AG10803 (cell line): ENCODE results near the gene RGS19.

Experiments
- DNase-seq: peaks from one replicate; pipeline ENCODE4 v3.0.0; 2010; ENCODE audit warnings: low read depth
- H3K4me3 ChIP-seq: 2 replicates; pipeline ENCODE4 v1.5.1; 2011; ENCODE audit warnings: mild to moderate bottlenecking, low read length, control low read depth
- CTCF ChIP-seq: conservative IDR thresholded peaks from 2 replicates; pipeline ENCODE4 v1.5.1; 2011; ENCODE audit warnings: mild to moderate bottlenecking, low read length, control low read depth, inconsistent platforms

The RGS19 gene

GRCh38 chr20:64036346-64037198 lies 42.7 kb downstream of the RGS19 start:
- H3K4me3 ChIP-seq: no peak overlapping the region
- no peak for DNase-seq
- no peak for TF ChIP-seq CTCF

GRCh38 chr20:64035933-64036345 lies 43.4 kb downstream of the RGS19 start, which contains the start of gene C20orf204:
C20orf204 (plus strand) TSS chr20:64036182; CDS start chr20:64036324, 142 bp downstream.
- DNase-seq: no peak
- TF ChIP-seq CTCF: no peak
- no peak within 1 kb of the TSS for H3K4me3 ChIP-seq

- TF ChIP-seq CTCF: no peak
- no peak for DNase-seq
- H3K4me3 ChIP-seq: no peak overlapping the region
Observed at GRCh38 chr20:64035066-64035932, 44.0 kb downstream of the RGS19 start.

GRCh38 chr20:64033981-64034493 lies 45.3 kb downstream of the RGS19 start:
- no peak for DNase-seq
- TF ChIP-seq CTCF: no peak
- no peak overlapping the region for H3K4me3 ChIP-seq

GRCh38 chr20:64032706-64033624 lies 46.4 kb downstream of the RGS19 start:
- TF ChIP-seq CTCF: no peak
- DNase-seq: no peak
- H3K4me3 ChIP-seq: no peak overlapping the region

- no peak overlapping the region for H3K4me3 ChIP-seq
- TF ChIP-seq CTCF: no peak
- no peak for DNase-seq
Observed at GRCh38 chr20:64031822-64032314, 47.5 kb downstream of the RGS19 start.
